GM11168 (cell line): ENCODE data around the gene PLPP3.

Source experiments
- in situ Hi-C: fragments of 300-500 bp; cut with MboI; formaldehyde crosslinking; loops from one replicate; pipeline ENCODE4 v1.12.0; 2022; ENCODE audit warnings: low sequenced_read_pairs; ENCODE audit not compliant: unreplicated experiment

PLPP3 gene

GRCh38 chr1:56448529-56449300 lies 130.6 kb downstream of the PLPP3 start:
- in situ Hi-C loops: no loop called here

- in situ Hi-C loops: no loop called here
These were observed 131.5 kb downstream of the PLPP3 start for GRCh38 chr1:56447823-56448222.

GRCh38 chr1:56446531-56447098 lies 132.7 kb downstream of the PLPP3 start:
- in situ Hi-C loops: no loop called here

GRCh38 chr1:56444960-56445646 lies 134.3 kb downstream of the PLPP3 start:
- in situ Hi-C loops: no loop called here
